Activated B cell treated with CpG ODN at 0.5 μM for 24 hours (primary cell): ENCODE data around the gene CETP. TPM values are rescaled to one million over a fixed set of nuclear protein-coding genes. Genes with fewer than 3 reads are reported as not detected.

ENCODE experiments used
- ATAC-seq: fragments of 200-7000 bp; cut with Tn5 transposase; one replicate; pipeline ENCODE4 v1.10.0; 2021; ENCODE audit warnings: low read depth, mild to moderate bottlenecking, moderate library complexity
- CTCF ChIA-PET: fragments of 350-600 bp; sonication (Branson Sonifier 250); formaldehyde crosslinking; loops from one replicate; lab custom pipeline; 2021; ENCODE audit warnings: antibody characterized with exemption; lab: Charles Lee
- POLR2A ChIA-PET: fragments of 350-600 bp; sonication (Branson Sonifier 250); formaldehyde crosslinking; loops from one replicate; lab custom pipeline; 2021; ENCODE audit warnings: antibody characterized with exemption; lab: Charles Lee
- DNase-seq: peaks from one replicate; pipeline ENCODE4 v3.0.0; 2022
- H3K27ac Mint-ChIP-seq: one replicate; pipeline ENCODE4 v1.8.0; 2020; ENCODE audit warnings: mixed read lengths
- H3K27me3 Mint-ChIP-seq: one replicate; pipeline ENCODE4 v1.8.0; 2021; ENCODE audit warnings: mixed read lengths
- H3K36me3 Mint-ChIP-seq: one replicate; pipeline ENCODE4 v1.8.0; 2021; ENCODE audit warnings: low read depth, mixed read lengths
- H3K4me1 Mint-ChIP-seq: one replicate; pipeline ENCODE4 v1.8.0; 2021; ENCODE audit warnings: mixed read lengths
- H3K4me3 Mint-ChIP-seq: one replicate; pipeline ENCODE4 v1.8.0; 2020; ENCODE audit warnings: mild to moderate bottlenecking, mixed read lengths
- H3K9me3 Mint-ChIP-seq: one replicate; pipeline ENCODE4 v1.8.0; 2020; ENCODE audit warnings: mixed read lengths
- CTCF ChIP-seq: fragments of 200-600 bp; IDR thresholded peaks from one replicate; pipeline ENCODE4 v1.8.0; 2022; ENCODE audit warnings: antibody characterized with exemption, mild to moderate bottlenecking
- intact Hi-C: fragments of 100-400 bp; cut with micrococcal nuclease; formaldehyde crosslinking; loops from one replicate; pipeline ENCODE4 v1.15.1; 2024
- total RNA-seq: library from RNA; stranded (reverse); gene quantifications from 2 replicates; pipeline ENCODE4 v1.2.3, GENCODE V29; 2022

The CETP gene
- total RNA-seq, 1 donor from 2014 or later = 1.4 TPM

GRCh38 chr16:56964243-56965148 lies 2.7 kb downstream of the CETP start:
- peak; percentile 93 for DNase-seq
- H3K4me1 Mint-ChIP-seq = peaks cover 25% of the 10 kb centered on the region
- intact Hi-C loops = loop anchor here (1.0 to 10.0 kb wide), 8 partner anchors 13 to 450 kb away; no protein-coding TSS in a partner anchor
- peak; percentile 94 for ATAC-seq
- H3K9me3 Mint-ChIP-seq = no peaks in the 10 kb centered on the region
- CTCF ChIA-PET = interaction anchor here (0.5 to 6.9 kb wide), 43 partner anchors 10 to 295 kb away, joined by 3 to 108 read pairs (median 4); partner anchors contain the start of genes CPNE2 and NLRC5
- no peak overlapping the region for H3K4me3 Mint-ChIP-seq
- TF ChIP-seq CTCF = peak; percentile 97
- H3K36me3 Mint-ChIP-seq = no peaks in the 10 kb centered on the region
- peak overlapping the region; percentile 84 for H3K27ac Mint-ChIP-seq
- POLR2A ChIA-PET = interaction anchor here (0.5 to 12.4 kb wide), 14 partner anchors 10 to 87 kb away, joined by 3 to 233 read pairs (median 4); partner anchors contain the start of genes HERPUD1 and NLRC5
- H3K27me3 Mint-ChIP-seq = no peaks in the 10 kb centered on the region

- peaks cover 29% of the 10 kb centered on the region for H3K4me1 Mint-ChIP-seq
- H3K36me3 Mint-ChIP-seq = no peaks in the 10 kb centered on the region
- no peak for TF ChIP-seq CTCF
- ChIA-PET POLR2A (interaction anchor here (0.6 to 12.4 kb wide), 17 partner anchors 9 to 220 kb away, joined by 3 to 233 read pairs (median 4); partner anchors contain the start of genes NLRC5, PSME3IP1 and RSPRY1), CTCF (interaction anchor here (0.5 to 6.9 kb wide), 28 partner anchors 11 to 294 kb away, joined by 3 to 108 read pairs (median 6); partner anchors contain the start of genes CPNE2 and NLRC5)
- peak overlapping the region; percentile 84 for H3K27ac Mint-ChIP-seq
- H3K27me3 Mint-ChIP-seq = no peaks in the 10 kb centered on the region
- ATAC-seq (peak; percentile 56), DNase-seq (no peak)
- intact Hi-C loops = loop anchor here (10.0 kb wide), 1 partner anchor 449 kb away; no protein-coding TSS in a partner anchor
- no peaks in the 10 kb centered on the region for H3K9me3 Mint-ChIP-seq
- peak overlapping the region; percentile 2 for H3K4me3 Mint-ChIP-seq
These were observed 3.7 kb downstream of the CETP start for GRCh38 chr16:56965149-56966092.

GRCh38 chr16:56966093-56966475 lies 4.3 kb downstream of the CETP start:
- no peak for TF ChIP-seq CTCF
- intact Hi-C loops = loop anchor here (10.0 kb wide), 1 partner anchor 449 kb away; no protein-coding TSS in a partner anchor
- DNase-seq (no peak), ATAC-seq (no peak)
- peak overlapping the region; percentile 84 for H3K27ac Mint-ChIP-seq
- ChIA-PET POLR2A (interaction anchor here (0.7 to 12.4 kb wide), 15 partner anchors 10 to 220 kb away, joined by 3 to 233 read pairs (median 4); partner anchors contain the start of genes NLRC5, PSME3IP1 and RSPRY1), CTCF (interaction anchor here (1.2 to 6.9 kb wide), 17 partner anchors 10 to 127 kb away, joined by 3 to 108 read pairs (median 7); partner anchors contain the start of genes CPNE2 and NLRC5)
- no peaks in the 10 kb centered on the region for H3K27me3 Mint-ChIP-seq
- H3K9me3 Mint-ChIP-seq = no peaks in the 10 kb centered on the region
- peaks cover 36% of the 10 kb centered on the region for H3K4me1 Mint-ChIP-seq
- no peaks in the 10 kb centered on the region for H3K36me3 Mint-ChIP-seq
- H3K4me3 Mint-ChIP-seq = no peak overlapping the region

- intact Hi-C loops = loop anchor here (10.0 kb wide), 1 partner anchor 447 kb away; no protein-coding TSS in a partner anchor
- Mint-ChIP-seq H3K27me3 (no peaks in the 10 kb centered on the region), H3K9me3 (no peaks in the 10 kb centered on the region), H3K36me3 (no peaks in the 10 kb centered on the region), H3K4me3 (no peak overlapping the region), H3K4me1 (peaks cover 52% of the 10 kb centered on the region), H3K27ac (no peak overlapping the region)
- ATAC-seq = no peak
- ChIA-PET CTCF (interaction anchor here (6.9 kb wide), 2 partner anchors 74 to 78 kb away, joined by 53 to 108 read pairs; no protein-coding TSS in a partner anchor), POLR2A (interaction anchor here (0.8 to 12.4 kb wide), 7 partner anchors 17 to 103 kb away, joined by 3 to 233 read pairs (median 6); partner anchors contain the start of genes NLRC5 and SLC12A3)
- TF ChIP-seq CTCF = no peak
- DNase-seq = no peak
These were observed 6.0 kb downstream of the CETP start for GRCh38 chr16:56967733-56968132.
